ENCODE data around the gene NRP2.

DNA sequence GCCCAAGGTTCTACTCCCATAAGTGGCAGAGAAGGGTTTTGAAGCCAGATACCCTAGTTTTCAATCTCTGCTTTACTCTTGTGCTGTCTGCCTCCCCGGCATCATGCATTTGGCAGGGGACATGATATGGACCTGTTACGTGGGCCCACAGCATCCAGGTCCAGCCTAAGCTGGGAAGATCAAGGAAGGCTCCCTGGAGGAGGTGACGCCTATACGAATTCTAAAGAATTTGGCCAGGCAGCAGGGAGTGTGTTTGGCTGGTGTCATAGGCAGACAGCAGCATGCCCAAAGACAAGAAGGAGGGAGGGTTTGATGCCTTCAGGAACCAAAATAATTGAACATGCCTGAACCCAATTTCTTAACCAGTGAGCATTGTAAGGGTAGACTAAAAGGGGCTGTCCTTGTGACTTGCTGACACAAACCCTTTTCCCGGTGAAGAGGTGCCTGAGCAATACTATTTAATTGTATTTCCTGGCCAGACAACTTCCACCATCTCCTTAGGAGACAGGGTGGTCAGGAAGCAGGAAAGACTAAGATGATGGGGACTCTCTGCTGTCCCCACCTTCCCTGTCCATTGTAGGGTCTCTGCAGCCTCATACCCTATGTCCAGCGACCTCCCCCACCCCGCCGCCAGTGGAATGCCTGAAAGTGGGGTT, 21.3 kb downstream of the NRP2 start:
- TF ChIP-seq GATA3 (IDR thresholded peaks at IDR 0.05; ENCODE audit: low read depth, low read length) (no peak), GATA2 (IDR thresholded peaks at IDR 0.05; ENCODE audit: low read depth, low read length) (no peak)
